ENCODE results near the gene WFDC13.

DNA sequence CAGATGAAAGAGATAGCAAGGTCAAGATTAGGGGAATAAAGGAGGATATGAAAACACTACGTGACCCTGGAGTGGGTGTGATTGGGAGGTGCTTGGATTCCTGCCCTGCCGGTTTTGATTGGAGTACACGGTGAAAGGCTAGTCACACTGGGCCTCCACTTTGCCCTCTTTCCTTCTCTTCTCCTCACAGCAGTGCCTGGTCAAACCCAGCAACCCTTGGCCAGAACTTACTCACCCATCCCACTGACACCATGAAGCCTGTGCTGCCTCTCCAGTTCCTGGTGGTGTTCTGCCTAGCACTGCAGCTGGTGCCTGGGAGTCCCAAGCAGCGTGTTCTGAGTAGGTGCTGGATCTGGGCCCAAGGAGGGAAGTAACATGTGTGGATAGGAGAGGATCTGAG lies at the start of gene WFDC13:
- no peak for TF ChIP-seq CTCF (IDR thresholded peaks at IDR 0.05)
- TF ChIP-seq POLR2A (IDR thresholded peaks at IDR 0.05): no peak
